K562 (cell line): ENCODE results near the gene TECPR2. TPM values are rescaled to one million over a fixed set of nuclear protein-coding genes. Genes with fewer than 3 reads are reported as not detected.

Experiments used
- ARHGAP35 ChIP-seq: fragments of 450-650 bp; IDR thresholded peaks from 2 replicates; pipeline ENCODE4 v1.6.1; 2018; ENCODE audit not compliant: partially characterized antibody
- CHD7 ChIP-seq: fragments of 200-600 bp; sonication (generic); IDR thresholded peaks from one replicate; pipeline ENCODE4 v1.6.1; 2012; ENCODE audit warnings: mild to moderate bottlenecking, low read depth, low read length, inconsistent platforms
- DDX20 ChIP-seq: fragments of 450-650 bp; IDR thresholded peaks from 2 replicates; pipeline ENCODE4 v1.6.1; 2016; ENCODE audit warnings: missing genetic modification characterization, low read depth, mild to moderate bottlenecking, missing compliant biosample characterization, moderate library complexity
- EGR1 ChIP-seq: fragments of 450-650 bp; conservative IDR thresholded peaks from 2 replicates; pipeline ENCODE4 v1.6.1; 2017; ENCODE audit warnings: mild to moderate bottlenecking
- MEIS2 ChIP-seq: fragments of 450-650 bp; IDR thresholded peaks from 2 replicates; pipeline ENCODE4 v1.6.1; 2014; ENCODE audit warnings: mild to moderate bottlenecking; ENCODE audit not compliant: partially characterized antibody
- NRF1 ChIP-seq, 2 experiments: fragments of 450-650 bp; IDR thresholded peaks in 1 of 2; conservative IDR thresholded peaks in 1 of 2; 2 replicates each; pipeline ENCODE4 v1.6.1; 2014; ENCODE audit warnings: mild to moderate bottlenecking in 2 of 2
- PKNOX1 ChIP-seq: fragments of 450-650 bp; IDR thresholded peaks from 2 replicates; pipeline ENCODE4 v1.6.1; 2016
- POLR2B ChIP-seq: fragments of 450-650 bp; IDR thresholded peaks from 2 replicates; pipeline ENCODE4 v1.6.1; 2018; ENCODE audit warnings: low read depth; ENCODE audit not compliant: partially characterized antibody
- PPARD ChIP-seq: fragments of 250-450 bp; sonication (Bioruptor Pico); IDR thresholded peaks from 2 replicates; pipeline ENCODE4 v1.8.0; 2022; ENCODE audit warnings: inconsistent platforms, mild to moderate bottlenecking, moderate library complexity
- TCF15 ChIP-seq: fragments of 250-450 bp; sonication (Bioruptor Pico); IDR thresholded peaks from 2 replicates; pipeline ENCODE4 v1.8.0; 2022; ENCODE audit warnings: moderate library complexity, mild to moderate bottlenecking, inconsistent platforms
- ZBTB7A ChIP-seq: IDR thresholded peaks from 2 replicates; pipeline ENCODE4 v1.6.1; 2011; ENCODE audit warnings: low read depth, mild to moderate bottlenecking, low read length, moderate library complexity, borderline replicate concordance; ENCODE audit not compliant: control insufficient read depth
- ZNF398 ChIP-seq: fragments of 250-450 bp; sonication (Bioruptor Pico); IDR thresholded peaks from 2 replicates; pipeline ENCODE4 v1.8.0; 2021; ENCODE audit warnings: moderate library complexity, mild to moderate bottlenecking, inconsistent platforms
- polyA plus RNA-seq, 8 experiments: library from polyadenylated mRNA; depleted of rRNA in 4 of 8; stranded (reverse) in 5 of 8; unstranded in 3 of 8; fragments of >200 nt; fragmentation: Nextera tagmentation in 2 of 8; fragmentation: Illumina TruSeq in 1 of 8; extraction: Ambion mirVana in 2 of 8; extraction: Trizol in 1 of 8; gene quantifications; 2 replicates each; pipeline versions ENCODE4 v1.2.1 to v1.2.3, GENCODE V29; 2011 to 2014; ENCODE audit warnings: inconsistent platforms in 1 of 8, missing spikeins in 1 of 8
- total RNA-seq, 7 experiments: library from RNA; depleted of rRNA in 6 of 7; stranded (reverse); fragments of >200 nt in 6 of 7; fragmentation: Illumina TruSeq in 2 of 7; extraction: Trizol in 2 of 7; gene quantifications; 2 replicates each; pipeline versions ENCODE4 v1.2.1 to v1.2.3, GENCODE V29; 2011 to 2021; ENCODE audit warnings: low replicate concordance in 1 of 7

Gene TECPR2
- total and polyA plus RNA-seq, 9 of the 15 experiments (the other 6 are each of a cell fraction or from before 2014, with no cell fraction given): 0.04 to 3.0 (median 0.83) TPM

- no peak for TF ChIP-seq CHD7
- TF ChIP-seq PKNOX1: peak; percentile 52; the same call in 1 of the 2 replicates
- no peak for TF ChIP-seq TCF15 (CRISPR knock-in tag)
- peak; percentile 92 for TF ChIP-seq EGR1
- TF ChIP-seq PPARD (CRISPR knock-in tag): no peak
- TF ChIP-seq ZNF398 (CRISPR knock-in tag): no peak
- TF ChIP-seq MEIS2: peak; percentile 37
- TF ChIP-seq POLR2B: no peak
- TF ChIP-seq DDX20 (tag): no peak
- no peak for TF ChIP-seq ARHGAP35
- peak; percentile 64; the same call in 1 of the 2 replicates for TF ChIP-seq ZBTB7A
- TF ChIP-seq NRF1 (conservative IDR thresholded peaks at IDR 0.05 in 1 of 2, IDR thresholded peaks at IDR 0.05 in 1 of 2): peak; percentile 35 to 61; a peak in 3 of 4 replicates
Measured at GRCh38 chr14:102539544-102540314, 177.0 kb downstream of the TECPR2 start (continued).
